ENCODE data around the gene TM2D3.
A peak's percentile ranks its signal among the peaks of the same experiment; 100 is the strongest.
"Not testable (repeated sequence)": the region's sequence is repeated elsewhere in the genome, so short reads cannot be mapped to it uniquely, and the experiment has no call there.

Gene TM2D3

GRCh38 chr15:101654624-101655337, 2.6 kb upstream of the TM2D3 start:
- not testable (repeated sequence) for DNase-seq

- no peak for DNase-seq
Observed at GRCh38 chr15:101654171-101654570, 2.0 kb upstream of the TM2D3 start.

- DNase-seq = no peak
Observed at GRCh38 chr15:101652786-101653430, 727 bp upstream of the TM2D3 start.

GRCh38 chr15:101651554-101652097, 555 bp downstream of the TM2D3 start:
- DNase-seq = no peak

GRCh38 chr15:101650145-101650544, 2.0 kb downstream of the TM2D3 start:
- no peak for DNase-seq

GRCh38 chr15:101648356-101648755, 3.8 kb downstream of the TM2D3 start:
- no peak for DNase-seq

GRCh38 chr15:101647251-101647650, 4.9 kb downstream of the TM2D3 start:
- DNase-seq = no peak

- no peak for DNase-seq
Observed at GRCh38 chr15:101646672-101647071, 5.5 kb downstream of the TM2D3 start.

- no peak for DNase-seq
Observed at GRCh38 chr15:101642361-101642760, 9.8 kb downstream of the TM2D3 start.

GRCh38 chr15:101641894-101642293, 10.3 kb downstream of the TM2D3 start:
- no peak for DNase-seq

GRCh38 chr15:101641129-101641764, 10.9 kb downstream of the TM2D3 start:
- DNase-seq = peak; percentile 78

GRCh38 chr15:101639667-101640066, 12.5 kb downstream of the TM2D3 start:
- no peak for DNase-seq

- DNase-seq = no peak
Observed at GRCh38 chr15:101637919-101638318, 14.3 kb downstream of the TM2D3 start.

GRCh38 chr15:101637516-101637915, 14.7 kb downstream of the TM2D3 start:
- no peak for DNase-seq

GRCh38 chr15:101637038-101637437, 15.1 kb downstream of the TM2D3 start:
- DNase-seq = no peak

- no peak for DNase-seq
Observed at GRCh38 chr15:101635944-101636727, 16.0 kb downstream of the TM2D3 start.

GRCh38 chr15:101633356-101633755, 18.8 kb downstream of the TM2D3 start:
- no peak for DNase-seq

- DNase-seq = not testable (repeated sequence)
Observed at GRCh38 chr15:101626729-101627128, 25.5 kb downstream of the TM2D3 start.

GRCh38 chr15:101625980-101626379, 26.2 kb downstream of the TM2D3 start:
- no peak for DNase-seq

- no peak for DNase-seq
Observed at GRCh38 chr15:101625184-101625583, 27.0 kb downstream of the TM2D3 start.

GRCh38 chr15:101623367-101624304, 28.5 kb downstream of the TM2D3 start:
- DNase-seq = no peak

- no peak for DNase-seq
Observed at GRCh38 chr15:101621961-101622360, 30.2 kb downstream of the TM2D3 start.

All from femur (tissue), 1 donor.